ENCODE results near the gene ADGRG3.
"Not testable (repeated sequence)": the region's sequence is repeated elsewhere in the genome, so short reads cannot be mapped to it uniquely, and the experiment has no call there.

Gene ADGRG3

DNA sequence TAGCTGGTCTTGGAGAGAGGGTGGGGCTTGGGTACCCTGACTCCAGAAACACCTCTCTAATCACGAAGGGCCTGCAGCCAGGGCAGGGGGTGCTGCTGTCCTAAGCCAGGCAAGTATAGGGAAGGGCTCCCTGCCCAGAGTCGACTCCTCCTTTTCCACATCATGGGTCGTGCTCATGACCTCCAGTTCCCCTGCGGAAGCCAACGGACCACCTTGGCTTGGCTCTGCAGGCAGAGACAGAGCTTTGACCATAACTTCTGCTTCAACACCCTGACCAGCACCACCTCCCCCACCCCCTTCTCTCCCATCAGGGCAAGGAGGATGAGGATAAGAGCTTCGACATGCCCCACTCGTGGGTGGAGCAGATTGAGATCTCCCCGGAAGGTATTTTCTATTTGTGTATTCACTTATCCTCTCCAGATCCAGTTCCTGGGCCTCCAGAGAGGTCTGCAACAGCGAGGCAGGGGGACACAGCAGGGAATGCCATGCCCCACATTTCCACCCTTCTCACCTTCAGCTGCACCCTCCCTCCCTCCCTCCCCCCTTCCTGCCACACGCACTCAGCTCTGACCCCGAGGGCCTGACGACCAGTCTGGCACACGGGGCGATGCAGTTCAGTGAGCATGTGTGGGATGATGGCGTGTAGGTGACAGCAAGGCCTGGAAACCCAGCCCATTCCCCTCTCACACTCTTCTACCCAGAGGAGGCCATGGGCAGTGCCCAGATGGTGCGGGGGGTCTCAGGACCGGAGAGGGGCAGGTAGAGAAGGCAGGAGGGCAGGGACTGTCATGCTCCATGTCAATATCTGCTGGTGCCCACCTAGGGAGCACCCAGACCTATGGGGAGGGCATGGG, 53.5 kb downstream of the ADGRG3 start:
- no peak for DNase-seq (ENCODE audit: low spot score)

DNA sequence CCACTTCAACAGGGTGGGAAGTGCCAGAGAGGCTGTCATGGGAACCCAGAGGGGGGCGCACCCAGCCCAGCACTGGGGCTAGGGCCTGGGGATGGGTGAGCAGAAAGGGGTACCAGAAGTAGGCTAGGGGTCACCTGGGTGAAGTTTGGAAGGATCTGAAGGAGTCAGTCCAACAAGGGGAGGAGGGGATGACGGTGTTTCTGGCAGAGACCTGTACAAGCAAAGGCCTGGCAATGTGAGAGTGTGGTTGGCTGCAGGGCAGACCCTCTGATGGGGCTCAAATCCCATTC, 54.0 kb downstream of the ADGRG3 start:
- DNase-seq (ENCODE audit: low spot score) = no peak

DNA sequence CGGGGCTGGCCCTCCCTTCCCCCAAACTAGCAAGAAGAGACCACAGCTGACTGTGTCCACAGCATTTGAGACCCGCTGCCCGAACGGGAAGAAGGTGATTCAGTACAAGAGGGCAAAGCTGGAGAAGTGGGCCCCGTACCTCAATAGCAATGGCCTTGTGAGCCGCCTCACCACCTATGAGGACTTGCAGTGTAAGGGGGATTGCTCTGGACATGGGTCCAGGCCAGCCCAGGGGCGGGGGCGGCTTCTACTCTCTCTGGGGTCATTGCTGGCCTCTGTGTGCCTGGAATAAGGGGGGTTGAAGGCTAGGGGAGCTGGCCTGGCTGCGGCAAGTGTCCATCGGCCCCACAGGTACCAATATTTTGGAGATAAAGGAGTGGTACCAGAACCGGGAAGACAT, 54.5 kb downstream of the ADGRG3 start:
- no peak for DNase-seq (ENCODE audit: low spot score)

DNA sequence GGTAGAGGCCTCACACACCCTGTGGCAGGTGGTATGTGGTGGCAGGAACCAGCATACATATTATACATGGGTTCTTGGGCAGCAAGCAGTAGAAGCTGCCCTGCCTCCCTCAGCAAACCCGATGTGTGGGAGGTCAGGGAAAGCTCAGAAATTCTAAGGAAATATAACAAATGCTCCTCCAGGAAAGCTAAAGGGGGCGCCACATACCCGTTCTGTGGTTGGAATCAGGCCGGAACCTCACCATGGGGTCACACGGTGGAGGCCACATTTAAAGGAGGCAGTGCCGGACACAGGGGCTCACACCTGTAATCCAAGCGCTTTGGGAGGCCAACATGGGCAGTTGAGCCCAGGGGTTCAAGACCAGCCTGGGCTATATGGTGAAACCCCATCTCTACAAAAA, 55.1 kb downstream of the ADGRG3 start:
- no peak for DNase-seq (ENCODE audit: low spot score)

DNA sequence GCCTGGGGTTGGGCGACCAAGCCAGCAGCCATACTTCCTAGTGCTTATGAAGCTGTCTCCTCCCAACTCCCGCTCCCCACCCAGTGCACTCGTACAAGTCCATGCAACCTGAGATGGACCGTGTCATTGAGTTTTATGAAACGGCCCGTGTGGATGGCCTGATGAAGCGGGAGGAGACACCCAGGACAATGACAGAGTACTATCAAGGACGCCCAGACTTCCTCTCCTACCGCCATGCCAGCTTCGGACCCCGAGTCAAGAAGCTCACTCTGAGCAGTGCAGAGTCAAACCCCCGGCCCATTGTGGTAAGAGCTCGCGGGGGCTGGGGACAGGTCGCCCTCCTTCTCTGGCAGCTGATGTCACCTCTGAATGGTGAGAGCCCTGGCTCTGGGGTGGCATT, 56.4 kb downstream of the ADGRG3 start:
- no peak for DNase-seq (ENCODE audit: low spot score)

DNA sequence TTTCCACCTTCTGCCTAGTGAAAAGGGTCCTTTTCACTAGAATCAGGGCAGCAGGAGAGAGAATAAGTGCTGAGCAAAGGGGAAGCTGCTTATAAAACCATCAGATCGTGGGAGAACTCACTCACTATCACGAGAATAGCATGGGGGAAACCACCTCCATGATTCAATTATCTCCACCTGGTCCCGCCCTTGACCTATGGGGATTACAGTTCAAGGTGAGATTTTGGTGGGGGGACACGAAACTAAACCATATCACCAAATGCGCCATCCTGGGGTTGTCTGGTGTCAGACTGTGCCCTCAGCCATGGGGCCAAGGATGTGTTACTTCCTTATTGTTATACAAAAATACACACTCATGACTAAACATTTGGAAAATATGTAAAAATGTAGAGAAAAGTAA, 57.0 kb downstream of the ADGRG3 start:
- DNase-seq (ENCODE audit: low spot score) = no peak

DNA sequence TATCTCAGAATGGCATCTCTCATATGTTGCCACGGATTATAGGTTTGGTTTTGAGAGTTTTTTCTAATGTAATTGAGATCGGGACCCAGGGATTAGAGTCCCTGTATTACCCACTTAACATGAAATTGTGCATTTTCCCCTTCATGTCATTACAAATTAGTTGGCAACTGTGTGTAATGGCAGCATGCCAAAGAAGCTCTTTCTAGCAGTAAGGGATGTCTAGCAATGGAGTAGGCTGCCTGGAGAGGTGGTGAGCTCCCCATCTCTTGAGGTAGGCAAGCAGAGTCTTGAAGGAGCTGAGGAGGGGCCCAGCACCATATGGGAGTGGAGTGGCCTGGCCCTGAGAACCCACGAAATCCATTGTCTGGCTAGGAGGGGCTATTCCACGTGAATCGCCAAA, 57.4 kb downstream of the ADGRG3 start:
- DNase-seq (ENCODE audit: low spot score) = no peak

DNA sequence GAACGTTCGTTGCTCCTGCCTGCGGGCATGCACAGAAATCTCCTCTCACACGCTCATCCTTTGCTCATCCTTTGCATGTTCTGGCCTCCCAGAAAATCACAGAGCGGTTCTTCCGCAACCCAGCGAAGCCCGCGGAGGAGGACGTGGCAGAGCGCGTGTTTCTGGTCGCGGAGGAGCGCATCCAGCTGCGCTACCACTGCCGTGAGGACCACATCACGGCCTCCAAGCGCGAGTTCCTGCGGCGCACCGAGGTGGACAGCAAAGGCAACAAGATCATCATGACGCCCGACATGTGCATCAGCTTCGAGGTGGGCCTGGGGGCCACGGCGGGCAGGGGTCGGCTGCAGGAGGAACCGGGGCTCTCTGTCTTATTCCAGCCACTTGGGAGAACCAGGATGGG, 57.9 kb downstream of the ADGRG3 start:
- DNase-seq (ENCODE audit: low spot score) = no peak

DNA sequence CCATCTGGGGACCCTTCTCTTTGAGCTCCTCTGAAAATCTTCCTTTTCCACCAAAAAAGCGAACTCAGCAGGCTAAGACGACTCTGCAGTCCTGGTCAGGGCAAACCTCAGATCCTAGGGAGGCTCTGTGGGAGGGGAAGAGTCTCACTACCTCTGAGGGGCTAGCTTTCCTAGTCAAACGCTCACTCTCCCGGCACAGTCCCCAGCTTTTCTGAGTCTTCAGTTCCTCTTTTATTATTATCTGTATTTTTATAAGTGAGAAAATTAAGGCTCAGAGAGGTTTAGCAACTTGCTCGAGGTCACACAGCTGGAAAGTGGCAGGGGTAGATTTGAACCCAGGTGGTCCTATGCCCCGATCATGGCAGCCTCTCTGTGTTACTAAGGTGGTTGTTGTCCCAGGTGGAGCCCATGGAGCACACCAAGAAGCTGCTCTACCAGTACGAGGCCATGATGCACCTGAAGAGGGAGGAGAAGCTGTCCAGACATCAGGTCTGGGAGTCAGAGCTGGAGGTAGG, 58.4 kb downstream of the ADGRG3 start:
- no peak for DNase-seq (ENCODE audit: low spot score)

DNA sequence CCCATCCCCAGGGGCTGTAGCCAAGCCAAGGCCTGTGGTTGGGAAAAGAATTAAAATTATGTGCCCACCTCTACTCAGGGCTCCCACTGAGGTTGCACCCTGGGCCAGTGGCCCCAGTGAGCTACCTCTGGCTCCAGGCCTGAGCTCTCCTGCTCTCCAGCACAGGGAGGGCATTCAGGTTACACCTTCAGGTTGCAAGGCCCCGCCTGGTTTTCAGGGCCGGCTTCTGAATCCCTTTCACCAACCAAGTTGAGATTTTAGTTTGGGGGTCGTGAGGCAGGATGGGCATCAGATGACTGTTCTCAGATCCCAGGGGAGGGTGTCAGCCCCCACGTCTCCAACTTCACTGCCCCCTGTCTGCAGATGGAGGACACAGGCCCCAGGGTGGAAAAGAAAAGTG, 59.5 kb downstream of the ADGRG3 start:
- DNase-seq (ENCODE audit: low spot score) = no peak

DNA sequence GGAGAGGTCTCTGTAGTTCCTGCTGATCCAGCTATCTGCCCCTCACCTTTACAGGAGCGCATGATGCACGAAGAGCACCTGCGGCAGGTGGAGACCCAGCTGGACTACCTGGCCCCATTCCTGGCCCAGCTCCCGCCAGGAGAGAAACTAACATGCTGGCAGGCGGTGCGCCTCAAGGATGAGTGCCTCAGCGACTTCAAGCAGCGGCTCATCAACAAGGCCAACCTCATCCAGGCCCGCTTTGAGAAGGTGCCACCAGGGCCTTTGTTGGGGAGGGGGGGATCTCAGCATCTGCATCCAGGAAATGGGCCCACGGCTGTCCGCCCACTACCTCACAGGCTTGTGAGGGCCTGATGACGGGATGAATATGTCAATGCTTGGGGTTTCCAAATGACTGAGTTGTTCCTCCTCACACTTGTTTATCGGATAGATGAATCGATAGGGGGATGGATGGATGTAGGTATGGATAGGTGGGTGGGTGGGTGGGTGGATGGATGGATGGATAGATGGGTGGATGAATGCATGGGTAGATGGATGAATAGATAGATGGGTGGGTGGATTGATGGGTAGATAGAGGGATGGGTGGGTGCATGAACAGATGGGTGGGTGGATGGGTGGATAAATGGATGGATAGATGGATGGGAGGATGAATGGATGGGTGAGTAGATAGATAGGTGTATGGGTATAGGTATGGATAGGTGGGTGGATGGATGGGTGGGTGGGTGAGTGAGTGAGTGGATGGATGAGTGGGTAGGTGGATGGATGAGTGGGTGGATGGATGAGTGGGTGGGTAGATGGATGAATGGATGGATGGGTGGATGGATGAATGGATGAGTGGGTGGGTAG, 60.5 kb downstream of the ADGRG3 start:
- no peak for DNase-seq (ENCODE audit: low spot score)

DNA sequence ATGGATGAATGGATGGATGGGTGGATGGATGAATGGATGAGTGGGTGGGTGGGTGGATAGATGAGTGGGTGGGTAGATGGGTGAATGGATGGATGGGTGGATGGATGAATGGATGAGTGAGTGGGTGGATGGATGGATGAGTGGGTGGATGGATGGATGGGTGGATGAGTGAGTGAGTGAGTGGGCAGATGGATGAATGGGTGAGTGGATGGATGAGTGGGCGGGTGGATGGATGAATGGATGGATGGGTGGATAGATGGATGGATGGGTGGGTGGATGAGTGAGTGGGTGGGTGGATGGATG, 61.0 kb downstream of the ADGRG3 start:
- no peak for DNase-seq (ENCODE audit: low spot score)

DNA sequence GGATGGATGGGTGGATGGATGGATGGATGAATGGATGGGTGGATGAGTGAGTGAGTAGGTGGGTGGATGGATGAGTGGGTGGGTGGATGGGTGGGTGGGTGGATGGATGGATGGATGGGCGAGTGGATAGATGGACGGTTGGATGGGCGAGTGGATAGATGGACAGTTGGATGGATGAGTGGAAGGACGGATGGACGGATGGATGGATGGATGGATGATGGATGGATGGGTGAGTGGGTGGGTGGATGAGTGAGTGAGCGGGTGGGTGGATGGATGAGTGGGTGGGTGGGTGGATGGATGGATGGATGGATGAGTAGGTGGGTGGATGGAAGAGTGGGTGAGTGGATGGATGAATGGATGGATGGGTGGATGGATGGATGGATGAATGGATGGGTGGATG, 61.7 kb downstream of the ADGRG3 start:
- DNase-seq (ENCODE audit: low spot score) = not testable (repeated sequence)

DNA sequence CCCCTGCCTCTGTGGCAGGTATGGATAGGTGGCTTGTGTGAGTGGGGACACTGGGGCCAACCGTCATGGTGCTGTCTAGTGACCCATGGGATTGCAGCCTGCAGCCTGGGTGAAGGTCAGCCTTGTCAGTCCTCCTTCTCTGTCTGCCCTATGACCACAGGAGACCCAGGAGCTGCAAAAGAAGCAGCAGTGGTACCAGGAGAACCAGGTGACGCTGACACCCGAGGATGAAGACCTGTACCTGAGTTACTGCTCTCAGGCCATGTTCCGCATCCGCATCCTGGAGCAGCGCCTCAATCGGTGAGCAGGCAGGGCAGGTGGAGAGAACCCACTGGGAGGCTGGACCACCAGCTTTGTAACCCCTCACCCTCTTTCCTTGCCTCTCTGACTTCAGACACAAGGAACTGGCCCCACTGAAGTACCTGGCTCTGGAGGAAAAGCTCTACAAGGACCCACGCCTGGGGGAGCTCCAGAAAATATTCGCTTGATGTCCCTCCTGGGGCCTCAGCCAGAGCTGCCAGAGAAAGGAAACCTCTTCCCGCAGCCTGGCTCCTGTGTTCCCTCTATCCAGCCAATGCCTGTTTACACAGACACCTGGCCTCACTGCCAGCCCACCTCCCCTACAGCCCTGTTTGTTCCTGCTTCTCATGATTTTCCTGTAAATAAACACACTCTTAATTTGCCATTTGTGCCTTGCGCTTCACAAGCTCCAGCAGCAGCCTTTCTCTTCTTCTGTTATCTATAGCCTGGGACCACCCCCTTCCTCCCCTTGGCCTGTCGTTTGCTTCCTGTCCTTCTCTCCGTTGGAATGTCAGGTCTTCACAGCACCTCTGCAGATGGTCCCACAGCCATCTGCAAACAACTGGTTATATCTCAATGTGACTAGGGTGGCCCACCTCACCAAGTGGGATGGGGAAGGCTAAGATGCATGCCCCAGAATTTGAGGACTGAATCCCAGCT, 62.9 kb downstream of the ADGRG3 start:
- DNase-seq (ENCODE audit: low spot score) = no peak

DNA sequence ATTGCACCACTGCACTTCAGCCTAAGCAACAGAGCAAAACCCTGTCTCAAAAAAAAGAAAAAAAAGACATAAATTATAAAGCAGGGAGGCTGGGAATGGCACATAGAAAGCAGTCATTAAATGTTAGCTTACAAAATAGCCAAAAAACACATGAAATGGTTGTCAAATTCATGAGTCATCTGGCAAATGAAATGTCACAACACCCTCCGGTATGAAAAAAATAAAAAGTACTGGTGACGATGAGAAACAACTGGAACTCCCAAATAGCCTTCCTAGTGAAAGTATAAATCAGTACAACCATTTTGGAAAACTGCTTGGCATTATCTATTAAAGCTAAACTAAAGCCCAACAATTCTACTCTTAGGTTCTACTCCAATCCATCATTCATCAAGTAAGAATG, 63.9 kb downstream of the ADGRG3 start:
- DNase-seq (ENCODE audit: low spot score) = no peak

DNA sequence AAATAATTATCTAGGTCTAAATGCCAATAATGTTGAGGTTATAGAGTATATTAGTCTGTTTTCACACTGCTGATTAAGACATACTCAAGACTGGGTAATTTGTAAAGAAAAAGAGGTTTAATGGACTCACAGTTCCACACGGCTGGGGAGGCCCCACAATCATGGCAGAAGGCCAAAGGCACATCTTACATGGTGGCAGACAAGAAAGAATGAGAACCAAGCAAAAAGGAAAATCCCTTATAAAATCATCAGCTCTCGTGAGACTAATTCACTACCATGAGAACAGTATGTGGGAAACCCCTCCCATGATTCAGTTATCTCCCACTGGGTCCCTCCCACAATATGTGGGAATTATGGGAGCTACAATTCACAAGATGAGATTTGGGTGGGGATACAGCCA, 64.6 kb downstream of the ADGRG3 start:
- DNase-seq (ENCODE audit: low spot score) = no peak

DNA sequence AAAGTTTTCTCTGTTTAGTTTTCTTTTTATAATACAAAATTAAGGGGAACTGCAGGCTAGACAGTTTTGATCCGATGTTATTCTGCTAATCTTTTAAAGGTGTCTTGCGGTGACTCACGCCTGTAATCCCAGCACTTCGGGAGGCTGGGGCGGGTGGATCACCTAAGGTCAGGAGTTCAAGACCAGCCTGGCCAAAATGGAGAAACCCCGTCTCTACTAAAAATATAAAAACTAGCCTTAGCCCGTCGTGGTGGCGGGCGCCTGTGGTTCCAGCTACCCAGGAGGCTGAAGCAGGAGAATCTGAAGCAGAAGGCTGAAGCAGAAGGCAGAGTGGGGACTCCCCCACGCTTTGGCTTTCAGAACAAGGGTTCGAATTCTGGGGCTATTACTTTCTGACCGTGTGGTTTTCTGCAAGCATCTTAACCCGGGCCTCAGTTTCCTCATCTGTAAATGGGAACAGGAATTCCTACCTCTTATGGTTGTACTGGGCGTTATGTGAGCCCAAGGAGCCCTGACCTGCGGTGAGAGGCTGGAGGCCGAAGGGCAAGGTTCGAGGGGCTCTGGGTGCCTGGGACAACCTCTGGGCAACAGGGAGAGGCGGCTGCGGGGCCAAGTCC, 66.3 kb downstream of the ADGRG3 start:
- DNase-seq (ENCODE audit: low spot score) = no peak

DNA sequence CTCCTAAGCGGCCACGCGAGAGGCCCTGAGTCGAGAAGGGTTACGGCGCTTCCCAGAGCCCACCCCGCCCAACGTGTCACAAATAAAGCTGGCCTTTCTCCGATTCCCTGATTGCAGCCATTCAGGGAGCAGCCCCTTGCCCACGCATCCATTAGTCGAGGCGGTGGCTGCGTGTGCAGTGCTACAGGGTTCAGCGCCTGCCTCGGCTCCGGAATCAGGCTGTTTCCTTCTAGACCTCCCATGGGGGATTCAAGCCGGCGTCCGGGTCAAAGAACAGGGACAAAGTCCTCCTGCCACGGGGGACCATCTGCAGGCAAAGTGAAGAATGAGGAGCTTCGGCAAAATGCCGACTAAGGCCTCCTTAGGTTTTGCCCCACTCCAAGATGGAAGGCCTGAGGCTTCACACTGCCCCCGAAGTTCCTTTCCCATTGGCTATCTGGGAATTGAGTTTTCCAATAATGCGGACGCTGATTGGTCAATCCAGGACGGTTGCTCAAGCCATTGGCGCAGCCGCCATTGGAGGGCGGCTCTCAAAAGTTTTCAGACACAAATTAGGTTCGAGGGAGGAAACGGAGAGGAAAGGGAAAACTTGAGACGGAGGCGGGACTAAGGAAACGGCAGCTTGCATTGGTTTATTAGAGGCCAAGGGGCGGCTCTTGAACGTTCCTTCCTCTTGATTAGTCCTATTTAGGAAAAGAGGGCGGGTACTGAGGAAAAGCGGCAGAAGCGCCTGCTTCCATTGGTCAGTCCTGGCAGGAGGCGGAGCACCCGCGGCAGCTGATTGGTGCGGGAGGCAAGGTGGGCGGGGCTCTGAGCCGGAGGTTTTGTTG, 67.0 kb downstream of the ADGRG3 start:
- DNase-seq (ENCODE audit: low spot score) = peak; percentile 99

DNA sequence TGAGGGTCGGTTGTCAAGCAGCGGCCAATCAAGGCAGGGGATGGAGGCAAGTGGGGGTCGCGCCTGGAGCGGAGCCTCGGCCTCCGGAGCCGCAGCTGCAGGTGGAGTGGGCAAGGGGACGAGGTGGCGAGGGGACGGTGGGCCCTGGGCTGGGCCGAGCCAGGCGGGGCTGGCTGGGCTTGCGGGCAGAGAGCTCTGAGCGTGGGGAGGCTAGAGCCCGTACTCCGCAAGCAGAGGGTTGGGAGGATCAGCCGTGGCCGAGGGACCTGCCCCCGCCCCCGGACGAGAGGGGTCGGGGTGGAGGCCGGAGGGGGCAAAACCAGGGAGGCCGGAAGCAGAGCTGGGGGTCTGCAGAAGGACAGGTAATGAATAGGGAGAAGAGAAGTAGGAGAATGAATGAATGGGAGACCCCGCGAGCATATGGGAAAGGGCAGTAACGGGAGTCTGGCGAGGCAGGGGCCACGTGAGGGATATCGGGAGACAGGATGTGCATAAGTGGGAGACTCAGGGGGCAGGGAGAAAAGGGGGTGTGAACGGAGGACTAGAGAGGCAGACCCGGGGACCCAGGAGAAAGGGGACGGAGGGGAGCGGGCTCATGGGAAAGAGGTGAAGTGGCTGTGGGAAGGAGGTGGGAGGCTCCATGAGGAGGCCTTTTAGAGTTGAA, 67.8 kb downstream of the ADGRG3 start, which contains the start of gene KATNB1:
TSS of gene KATNB1 (plus strand) at position 16 of the 664 bp plus-strand sequence. CDS start 1,474 bp downstream, outside the sequence.
- DNase-seq (ENCODE audit: low spot score) = no peak
